Panc1 (cell line): ENCODE data around the gene NKAIN2. TPM values are rescaled to one million over a fixed set of nuclear protein-coding genes. Genes with fewer than 3 reads are reported as not detected.
A peak's percentile ranks its signal among the peaks of the same experiment; 100 is the strongest.

ENCODE experiments used
- ATAC-seq: fragments of 200-7000 bp; cut with Tn5 transposase; 2 replicates; pipeline ENCODE4 v1.9.1; 2020; ENCODE audit warnings: mild to moderate bottlenecking, moderate library complexity
- BruUV-seq: library from RNA; stranded (reverse); fragments of 400-500 nt; replicated peaks from 2 replicates; lab custom pipeline; 2021; lab: Mats Ljungman, UMichigan
- CTCF ChIA-PET: fragments of 300-600 bp; sonication (Branson Sonifier 250); formaldehyde crosslinking; loops from one replicate; lab custom pipeline; 2022; ENCODE audit warnings: antibody characterized with exemption; lab: Charles Lee
- POLR2A ChIA-PET: fragments of 300-600 bp; sonication (Branson Sonifier 250); formaldehyde crosslinking; loops from one replicate; lab custom pipeline; 2022; ENCODE audit warnings: antibody characterized with exemption; lab: Charles Lee
- DNase-seq: peaks from one replicate; pipeline ENCODE4 v3.0.0-alpha.2; 2010; ENCODE audit warnings: low read depth, low spot score
- H3K27ac ChIP-seq: 2 replicates; pipeline ENCODE4 v1.5.1; 2011; ENCODE audit warnings: mild to moderate bottlenecking, low read length, inconsistent platforms
- H3K27me3 ChIP-seq: fragments of 200-500 bp; sonication (Bioruptor generic); 2 replicates; pipeline ENCODE4 v1.6.0; 2014; ENCODE audit warnings: low read length, inconsistent platforms; ENCODE audit not compliant: control insufficient read depth, insufficient read depth
- H3K36me3 ChIP-seq: fragments of 200-500 bp; sonication (Bioruptor generic); 2 replicates; pipeline ENCODE4 v1.5.1; 2014; ENCODE audit warnings: inconsistent platforms, mild to moderate bottlenecking, low read length, moderate library complexity; ENCODE audit not compliant: control insufficient read depth, insufficient read depth
- H3K4me1 ChIP-seq: 2 replicates; pipeline ENCODE4 v1.5.1; 2011; ENCODE audit warnings: inconsistent platforms, mild to moderate bottlenecking, low read length, moderate library complexity; ENCODE audit not compliant: control insufficient read depth, insufficient read depth
- H3K4me3 ChIP-seq, 2 experiments: 2 replicates each; pipeline ENCODE4 v1.5.1; 2011 to 2012; ENCODE audit warnings: low read depth in 2 of 2, low read length in 2 of 2, mild to moderate bottlenecking in 2 of 2, inconsistent platforms in 1 of 2, moderate library complexity in 1 of 2
- H3K9me3 ChIP-seq: fragments of 200-500 bp; sonication (Bioruptor generic); 2 replicates; pipeline ENCODE4 v1.5.1; 2014; ENCODE audit warnings: low read depth, mild to moderate bottlenecking, inconsistent platforms, low read length, moderate library complexity; ENCODE audit not compliant: control insufficient read depth, insufficient read depth
- CTCF ChIP-seq: fragments of 450-650 bp; IDR thresholded peaks from 2 replicates; pipeline ENCODE4 v1.5.1; 2017; ENCODE audit warnings: mild to moderate bottlenecking
- POLR2AphosphoS5 ChIP-seq: IDR thresholded peaks from 2 replicates; pipeline ENCODE4 v1.6.1; 2012; ENCODE audit warnings: mild to moderate bottlenecking, low read depth, low read length, moderate library complexity
- REST ChIP-seq, 2 experiments: IDR thresholded peaks; 2 replicates each; pipeline ENCODE4 v1.6.1; 2011 to 2012; ENCODE audit warnings: low read depth in 2 of 2, control low read depth in 1 of 2, low read length in 1 of 2, mild to moderate bottlenecking in 1 of 2, moderate library complexity in 1 of 2; ENCODE audit not compliant: insufficient read depth in 1 of 2
- SIN3A ChIP-seq: IDR thresholded peaks from 2 replicates; pipeline ENCODE4 v1.6.1; 2012; ENCODE audit warnings: low read depth, mild to moderate bottlenecking, low read length, moderate library complexity, borderline replicate concordance; ENCODE audit not compliant: insufficient read depth
- TCF7L2 ChIP-seq: IDR thresholded peaks from 2 replicates; pipeline ENCODE4 v1.6.1; 2011; ENCODE audit warnings: mild to moderate bottlenecking, low read depth, low read length, inconsistent platforms
- in situ Hi-C: cut with HindIII; loops from 2 replicates; pipeline ENCODE4 v1.10.0; 2016; ENCODE audit warnings: low sequenced_read_pairs, low pct_unique_long_range_greater_than_20kb
- intact Hi-C: fragments of 100-400 bp; cut with micrococcal nuclease; formaldehyde crosslinking; loops from one replicate; pipeline ENCODE4 v1.10.0; 2022; ENCODE audit not compliant: unreplicated experiment
- total RNA-seq: library from RNA; stranded (reverse); gene quantifications from one replicate; pipeline ENCODE4 v1.2.1, GENCODE V29; 2021; ENCODE audit not compliant: unreplicated experiment

Gene NKAIN2
- total RNA-seq, 1 experiment from 2014 or later: 2.6 TPM

- ChIA-PET CTCF (no interaction called here), POLR2A (no interaction called here)
- Histone ChIP-seq H3K4me3 (no peak overlapping the region), H3K9me3 (peaks cover 28% of the 10 kb centered on the region), H3K27me3 (no peaks in the 10 kb centered on the region), H3K36me3 (no peaks in the 10 kb centered on the region), H3K27ac (peak overlapping the region; percentile 70; the same call in 1 of the 2 replicates), H3K4me1 (no peaks in the 10 kb centered on the region)
- no TSS peak for BruUV-seq
- TF ChIP-seq POLR2AphosphoS5 (no peak), TCF7L2 (no peak), SIN3A (no peak), REST (IDR thresholded peaks at IDR 0.05; ENCODE audit: insufficient read depth in 1 of 2, low read depth in 2 of 2, low read length in 1 of 2) (no peak), CTCF (no peak; the same call in 1 of the 2 replicates)
- DNase-seq (no peak), ATAC-seq (no peak)
- in situ Hi-C loops: no loop called here
- intact Hi-C loops: loop anchor here (10.0 kb wide), 2 partner anchors 259 to 459 kb away; no protein-coding TSS in a partner anchor
Measured at GRCh38 chr6:124793398-124793797, 989.7 kb downstream of the NKAIN2 start.

GRCh38 chr6:124795643-124796463 lies 992.2 kb downstream of the NKAIN2 start:
- peak; percentile 33; the same call in 1 of the 2 replicates for TF ChIP-seq TCF7L2
- TF ChIP-seq SIN3A: no peak
- TF ChIP-seq CTCF: peak; percentile 91
- H3K9me3 ChIP-seq: peaks cover 8% of the 10 kb centered on the region; the same call in 1 of the 2 replicates
- in situ Hi-C loops: no loop called here
- DNase-seq (no peak), ATAC-seq (peak; percentile 96)
- no peak overlapping the region for H3K4me3 ChIP-seq
- BruUV-seq: no TSS peak
- H3K4me1 ChIP-seq: no peaks in the 10 kb centered on the region
- ChIA-PET CTCF (interaction anchor here (0.5 to 1.7 kb wide), 2 partner anchors 62 to 993 kb away, joined by 6 to 9 read pairs; no protein-coding TSS in a partner anchor), POLR2A (no interaction called here)
- H3K27ac ChIP-seq: peak overlapping the region; percentile 70
- no peaks in the 10 kb centered on the region for H3K36me3 ChIP-seq
- no peaks in the 10 kb centered on the region for H3K27me3 ChIP-seq
- intact Hi-C loops: loop anchor here (1.0 to 10.0 kb wide), 5 partner anchors 261 to 1379 kb away; no protein-coding TSS in a partner anchor
